H9 (cell line): ENCODE results near the gene POC5. TPM values are rescaled to one million over a fixed set of nuclear protein-coding genes. Genes with fewer than 3 reads are reported as not detected.

Experiments used
- DNase-seq: peaks from one replicate; pipeline ENCODE4 v3.0.0-alpha.2; 2017
- H2AFZ ChIP-seq: one replicate; pipeline ENCODE4 v1.6.1; 2013; ENCODE audit warnings: mild to moderate bottlenecking, low read length, control low read depth, moderate library complexity
- H2AK5ac ChIP-seq: 2 replicates; pipeline ENCODE4 v1.6.1; 2013; ENCODE audit warnings: low read length, control low read depth, mixed read lengths; ENCODE audit not compliant: insufficient read length
- H2BK120ac ChIP-seq: one replicate; pipeline ENCODE4 v1.6.1; 2013; ENCODE audit warnings: low read depth, mild to moderate bottlenecking, low read length, control low read depth, inconsistent platforms; ENCODE audit not compliant: poor library complexity, severe bottlenecking
- H2BK12ac ChIP-seq: 2 replicates; pipeline ENCODE4 v1.6.1; 2013; ENCODE audit warnings: low read length, control low read depth, mixed read lengths, low read depth; ENCODE audit not compliant: insufficient read length
- H2BK15ac ChIP-seq: 2 replicates; pipeline ENCODE4 v1.6.1; 2013; ENCODE audit warnings: low read depth, low read length, control low read depth
- H2BK20ac ChIP-seq: one replicate; pipeline ENCODE4 v1.6.1; 2013; ENCODE audit warnings: low read depth, mild to moderate bottlenecking, low read length, control low read depth, inconsistent platforms; ENCODE audit not compliant: poor library complexity, severe bottlenecking
- H2BK5ac ChIP-seq: 2 replicates; pipeline ENCODE4 v1.6.1; 2013; ENCODE audit warnings: low read length, control low read depth, mixed read lengths; ENCODE audit not compliant: insufficient read length
- H3K14ac ChIP-seq: 2 replicates; pipeline ENCODE4 v1.6.1; 2013; ENCODE audit warnings: low read length, control low read depth; ENCODE audit not compliant: insufficient read depth
- H3K18ac ChIP-seq: 2 replicates; pipeline ENCODE4 v1.6.1; 2013; ENCODE audit warnings: low read depth, mild to moderate bottlenecking, mixed read lengths, low read length, control low read depth; ENCODE audit not compliant: insufficient read length
- H3K23ac ChIP-seq: 2 replicates; pipeline ENCODE4 v1.6.1; 2013; ENCODE audit warnings: low read length, control low read depth, mixed read lengths, low read depth; ENCODE audit not compliant: insufficient read length
- H3K23me2 ChIP-seq: 2 replicates; pipeline ENCODE4 v1.6.1; 2013; ENCODE audit warnings: low read depth, mild to moderate bottlenecking, mixed read lengths, low read length, control low read depth; ENCODE audit not compliant: insufficient read length, poor library complexity, severe bottlenecking
- H3K27ac ChIP-seq: 2 replicates; pipeline ENCODE4 v1.5.1; 2013; ENCODE audit warnings: low read length, control low read depth, mixed read lengths, low read depth; ENCODE audit not compliant: insufficient read length
- H3K27me3 ChIP-seq: 2 replicates; pipeline ENCODE4 v1.6.1; 2013; ENCODE audit warnings: low read length, control low read depth, inconsistent platforms; ENCODE audit not compliant: insufficient read depth
- H3K4ac ChIP-seq: 2 replicates; pipeline ENCODE4 v1.6.1; 2013; ENCODE audit warnings: low read depth, mild to moderate bottlenecking, control low read depth, inconsistent platforms, low read length, moderate library complexity
- H3K4me1 ChIP-seq: 2 replicates; pipeline ENCODE4 v1.6.1; 2013; ENCODE audit warnings: low read length, control low read depth, inconsistent platforms; ENCODE audit not compliant: insufficient read depth
- H3K4me2 ChIP-seq: 2 replicates; pipeline ENCODE4 v1.6.1; 2013; ENCODE audit warnings: low read length, control low read depth, mixed read lengths; ENCODE audit not compliant: insufficient read length, insufficient read depth
- H3K56ac ChIP-seq: 2 replicates; pipeline ENCODE4 v1.6.1; 2013; ENCODE audit warnings: low read depth, mild to moderate bottlenecking, mixed read lengths, low read length, control low read depth; ENCODE audit not compliant: insufficient read length
- H3K79me1 ChIP-seq: 2 replicates; pipeline ENCODE4 v1.6.1; 2013; ENCODE audit warnings: low read depth, mild to moderate bottlenecking, moderate library complexity, low read length, control low read depth, inconsistent platforms; ENCODE audit not compliant: insufficient read depth, poor library complexity, severe bottlenecking
- H3K79me2 ChIP-seq: 2 replicates; pipeline ENCODE4 v1.6.1; 2013; ENCODE audit warnings: low read length, control low read depth, inconsistent platforms; ENCODE audit not compliant: insufficient read depth
- H3K9ac ChIP-seq: 2 replicates; pipeline ENCODE4 v1.6.1; 2013; ENCODE audit warnings: low read length, control low read depth, mixed read lengths; ENCODE audit not compliant: insufficient read length; ENCODE audit errors: extremely low read depth
- H3K9me3 ChIP-seq: one replicate; pipeline ENCODE4 v1.6.1; 2013; ENCODE audit warnings: low read depth, low read length, inconsistent platforms; ENCODE audit not compliant: control insufficient read depth
- H3T11ph ChIP-seq: one replicate; pipeline ENCODE4 v1.6.1; 2013; ENCODE audit warnings: mild to moderate bottlenecking, low read length, control low read depth, inconsistent platforms
- H4K20me1 ChIP-seq: one replicate; pipeline ENCODE4 v1.6.1; 2013; ENCODE audit not compliant: control insufficient read depth, insufficient read length, insufficient read depth
- H4K5ac ChIP-seq: 2 replicates; pipeline ENCODE4 v1.6.1; 2013; ENCODE audit warnings: low read depth, mild to moderate bottlenecking, mixed read lengths, low read length, control low read depth; ENCODE audit not compliant: insufficient read length
- H4K8ac ChIP-seq: replicated peaks from 2 replicates; pipeline ENCODE4 v1.6.1; 2013; ENCODE audit warnings: low read length, control low read depth, mixed read lengths, low read depth; ENCODE audit not compliant: insufficient read length
- H4K91ac ChIP-seq: 2 replicates; pipeline ENCODE4 v1.6.1; 2013; ENCODE audit warnings: low read depth, mild to moderate bottlenecking, moderate library complexity, mixed read lengths, low read length, control low read depth; ENCODE audit not compliant: insufficient read length
- H3K27ac Mint-ChIP-seq, 3 experiments: 2 replicates in 2 of 3; 3 replicates in 1 of 3; pipeline ENCODE4 v1.8.0; 2020 to 2021; ENCODE audit warnings: mixed read lengths in 3 of 3, mild to moderate bottlenecking in 1 of 3, moderate library complexity in 1 of 3
- H3K27me3 Mint-ChIP-seq: 2 replicates; pipeline ENCODE4 v1.8.0; 2021; ENCODE audit warnings: low read depth, mild to moderate bottlenecking, moderate library complexity, mixed read lengths
- H3K36me3 Mint-ChIP-seq, 3 experiments: 2 replicates in 2 of 3; 3 replicates in 1 of 3; pipeline ENCODE4 v1.8.0; 2020 to 2021; ENCODE audit warnings: low read depth in 3 of 3, mixed read lengths in 3 of 3; ENCODE audit not compliant: insufficient read depth in 1 of 3
- H3K4me1 Mint-ChIP-seq, 2 experiments: 2 replicates each; pipeline ENCODE4 v1.8.0; 2020; ENCODE audit warnings: mixed read lengths in 2 of 2
- H3K4me3 Mint-ChIP-seq, 2 experiments: 2 replicates in 1 of 2; 3 replicates in 1 of 2; pipeline ENCODE4 v1.8.0; 2020 to 2021; ENCODE audit warnings: mild to moderate bottlenecking in 2 of 2, mixed read lengths in 2 of 2, moderate library complexity in 1 of 2
- H3K9me3 Mint-ChIP-seq, 2 experiments: 2 replicates in 1 of 2; 3 replicates in 1 of 2; pipeline ENCODE4 v1.8.0; 2020; ENCODE audit warnings: mild to moderate bottlenecking in 2 of 2, mixed read lengths in 2 of 2, moderate library complexity in 1 of 2
- CTCF ChIP-seq: fragments of 200-600 bp; sonication (generic); conservative IDR thresholded peaks from 3 replicates; pipeline ENCODE4 v1.8.0; 2021; ENCODE audit warnings: antibody characterized with exemption, mild to moderate bottlenecking
- WGBS: extraction: QIAGEN DNeasy Blood & Tissue Kit; methylation state at CpG from one replicate; pipeline ENCODE4 v1.1.7; 2013; ENCODE audit warnings: missing lambda C conversion rate, low lambda C conversion rate, mixed read lengths; ENCODE audit not compliant: insufficient read length; ENCODE audit errors: extremely low coverage; 5-methylcytosine and 5-hydroxymethylcytosine counted together
- total RNA-seq: library from RNA; stranded (reverse); gene quantifications from 2 replicates; pipeline ENCODE4 v1.2.1, GENCODE V29; 2021

Gene POC5
- total RNA-seq, 1 experiment from 2014 or later = 12.2 TPM

GRCh38 chr5:75721573-75721972, 4.3 kb upstream of the POC5 start:
- Mint-ChIP-seq H3K4me1 (peaks cover 7 to 8% of the 10 kb centered on the region in 2 experiments), H3K36me3 (no peaks in the 10 kb centered on the region), H3K27ac (no peak overlapping the region), H3K9me3 (no peaks in the 10 kb centered on the region), H3K4me3 (no peak overlapping the region), H3K27me3 (peaks cover 2% of the 10 kb centered on the region)
- Histone ChIP-seq H3K23ac (no peak overlapping the region), H3K79me2 (no peaks in the 10 kb centered on the region), H3K79me1 (no peaks in the 10 kb centered on the region), H3K4me1 (no peaks in the 10 kb centered on the region), H2BK20ac (no peak overlapping the region), H2AK5ac (no peak overlapping the region), H3K9ac (no peak overlapping the region), H3K27ac (no peak overlapping the region), H2BK15ac (no peak overlapping the region), H3K23me2 (peaks cover 1% of the 10 kb centered on the region), H4K8ac (no peak overlapping the region), H4K91ac (no peak overlapping the region), H3K4me2 (no peak overlapping the region), H2BK120ac (no peak overlapping the region), H3K18ac (no peak overlapping the region), H3K4ac (no peak overlapping the region), H3K27me3 (no peaks in the 10 kb centered on the region), H2BK12ac (no peak overlapping the region), H3K14ac (no peak overlapping the region), H2BK5ac (no peak overlapping the region), H2AFZ (no peak overlapping the region), H4K5ac (no peak overlapping the region), H3K9me3 (no peaks in the 10 kb centered on the region), H3T11ph (no peak overlapping the region), H3K56ac (no peak overlapping the region), H4K20me1 (no peaks in the 10 kb centered on the region)
- DNase-seq = no peak
- no CpG with 5 or more reads among the region's 1 CpG for WGBS
- TF ChIP-seq CTCF = no peak
